Lung microvascular endothelial cell (primary cell): Measurements from ENCODE around the gene RAB11FIP4. TPM values are rescaled to one million over a fixed set of nuclear protein-coding genes. Genes with fewer than 3 reads are reported as not detected.

Experiments
- DNase-seq, 2 donors: peaks; one replicate each; pipeline versions ENCODE4 v3.0.0 to v3.0.0-alpha.2; 2010; ENCODE audit warnings: low read depth in 2 of 2
- total RNA-seq: library from RNA; depleted of rRNA; stranded (reverse); fragments of >200 nt; gene quantifications from 2 replicates; pipeline ENCODE4 v1.2.1, GENCODE V29; 2014

Gene RAB11FIP4
- total RNA-seq, 1 donor from 2014 or later, result 0.20 TPM

DNA sequence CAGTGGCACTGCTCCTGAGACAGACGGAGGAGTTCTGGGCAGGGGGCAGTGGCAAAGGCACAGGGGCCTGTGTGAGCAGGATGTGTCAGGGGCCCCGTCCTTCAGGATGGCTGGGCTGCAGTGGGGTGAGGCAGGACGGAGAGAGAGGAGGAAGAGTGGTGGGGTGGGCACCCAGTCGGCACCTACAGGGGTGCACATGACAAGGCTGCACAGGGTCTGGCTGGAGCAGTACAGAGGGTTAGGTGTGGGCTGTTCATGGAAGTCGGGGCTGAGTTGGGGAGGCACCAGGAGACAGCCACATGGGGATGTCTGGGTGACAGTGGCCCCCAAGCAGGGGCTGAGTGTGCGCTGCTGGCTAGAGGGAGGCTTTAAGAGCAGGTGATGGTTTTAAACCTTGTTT is 106.0 kb downstream of the RAB11FIP4 start:
- DNase-seq, result no peak

DNA sequence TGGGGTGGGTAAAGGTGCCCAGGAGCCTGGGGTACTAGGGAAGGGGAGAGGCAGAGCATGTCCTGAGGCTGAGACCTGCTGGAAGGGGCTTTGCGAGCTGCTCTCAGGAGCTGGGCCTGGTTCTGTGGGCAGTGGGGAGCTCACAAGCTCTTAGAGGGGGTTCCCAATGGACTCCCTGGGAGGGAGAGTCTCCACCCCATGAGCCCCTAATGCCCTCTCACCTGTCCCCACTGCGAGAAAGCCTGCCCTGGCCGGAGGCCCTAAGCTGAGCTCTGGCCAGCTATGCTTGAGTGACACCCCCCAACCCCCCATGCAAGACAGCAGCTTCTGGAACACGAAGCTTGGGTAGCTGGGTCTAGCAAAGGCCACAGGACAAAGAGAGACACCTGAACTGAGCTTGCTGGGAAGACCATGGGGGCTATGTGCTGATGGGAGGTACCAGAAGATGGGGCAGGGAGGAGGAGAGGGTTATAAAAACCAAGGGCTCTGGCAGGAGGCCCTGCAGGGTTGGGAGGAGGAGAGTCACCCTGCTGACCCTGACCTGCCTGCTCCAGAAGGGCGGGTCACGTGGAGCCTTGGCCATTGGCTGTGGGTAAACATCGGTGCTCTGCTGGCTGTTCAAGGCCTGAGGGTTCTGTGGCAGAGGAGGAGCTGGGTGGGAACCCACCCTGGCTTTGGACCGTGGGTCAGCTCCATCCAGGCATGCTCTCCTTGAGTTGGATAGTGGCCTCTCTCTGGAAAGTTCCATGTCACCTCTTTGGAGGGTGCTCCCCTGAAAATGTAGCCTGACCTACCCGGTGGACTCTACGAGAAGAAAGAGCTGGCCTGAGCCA is 106.7 kb downstream of the RAB11FIP4 start:
- DNase-seq, result no peak

DNA sequence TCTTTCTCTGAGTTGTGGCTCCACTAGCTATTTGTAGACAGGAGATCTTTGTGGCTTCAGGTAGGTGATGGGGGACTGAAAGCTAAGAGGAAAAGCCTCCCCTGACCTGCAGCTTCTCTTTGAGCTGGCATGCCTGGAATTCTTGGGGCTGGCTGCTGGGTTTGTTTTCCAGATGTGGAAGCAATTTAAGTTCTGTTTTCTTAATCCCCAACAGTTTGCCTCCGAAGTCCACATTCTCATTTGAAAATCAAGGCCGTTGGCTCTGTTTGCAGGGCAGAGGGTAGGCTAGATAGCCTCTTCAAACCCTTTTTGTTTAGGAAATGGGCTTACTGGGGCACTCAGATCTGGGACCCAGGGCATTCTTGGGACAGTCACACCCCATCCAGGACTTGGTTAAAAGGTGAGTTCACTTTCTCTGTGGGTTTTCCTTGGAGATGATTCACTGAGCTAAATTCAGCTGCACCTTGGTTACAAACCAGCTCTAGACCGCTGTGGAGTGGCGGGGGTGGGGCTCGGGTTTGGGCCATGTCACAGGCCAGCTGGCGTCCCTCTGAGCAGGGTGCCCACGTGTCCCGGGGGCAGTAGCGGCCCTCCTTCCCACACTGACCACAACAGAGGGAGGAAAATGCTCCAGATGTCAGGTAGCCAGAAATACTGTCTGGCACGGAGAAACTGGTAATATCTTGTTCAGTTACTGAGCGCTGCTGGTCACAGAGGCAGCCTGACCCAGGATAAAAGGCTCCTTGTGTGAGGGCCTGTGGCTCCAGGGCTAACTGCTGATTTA is 108.5 kb downstream of the RAB11FIP4 start:
- DNase-seq, result no peak

DNA sequence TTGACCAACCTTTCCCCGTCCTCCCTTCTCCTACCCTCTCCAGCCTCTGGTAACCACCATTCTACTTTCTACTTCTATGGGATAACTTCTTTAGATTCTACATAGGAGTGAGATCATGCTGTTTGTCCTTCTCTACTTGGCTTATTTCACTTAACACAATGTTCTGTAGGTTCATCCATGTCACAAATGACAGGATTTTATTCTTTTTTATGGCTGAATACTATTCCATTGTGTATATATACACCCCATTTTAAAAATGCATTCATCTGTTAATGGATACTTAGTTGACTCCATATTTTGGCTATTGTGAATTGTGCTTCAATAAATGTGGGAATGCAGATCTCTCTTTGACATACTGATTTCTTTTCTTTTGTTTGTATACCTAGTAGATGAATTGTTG is 115.0 kb downstream of the RAB11FIP4 start:
- no peak for DNase-seq

DNA sequence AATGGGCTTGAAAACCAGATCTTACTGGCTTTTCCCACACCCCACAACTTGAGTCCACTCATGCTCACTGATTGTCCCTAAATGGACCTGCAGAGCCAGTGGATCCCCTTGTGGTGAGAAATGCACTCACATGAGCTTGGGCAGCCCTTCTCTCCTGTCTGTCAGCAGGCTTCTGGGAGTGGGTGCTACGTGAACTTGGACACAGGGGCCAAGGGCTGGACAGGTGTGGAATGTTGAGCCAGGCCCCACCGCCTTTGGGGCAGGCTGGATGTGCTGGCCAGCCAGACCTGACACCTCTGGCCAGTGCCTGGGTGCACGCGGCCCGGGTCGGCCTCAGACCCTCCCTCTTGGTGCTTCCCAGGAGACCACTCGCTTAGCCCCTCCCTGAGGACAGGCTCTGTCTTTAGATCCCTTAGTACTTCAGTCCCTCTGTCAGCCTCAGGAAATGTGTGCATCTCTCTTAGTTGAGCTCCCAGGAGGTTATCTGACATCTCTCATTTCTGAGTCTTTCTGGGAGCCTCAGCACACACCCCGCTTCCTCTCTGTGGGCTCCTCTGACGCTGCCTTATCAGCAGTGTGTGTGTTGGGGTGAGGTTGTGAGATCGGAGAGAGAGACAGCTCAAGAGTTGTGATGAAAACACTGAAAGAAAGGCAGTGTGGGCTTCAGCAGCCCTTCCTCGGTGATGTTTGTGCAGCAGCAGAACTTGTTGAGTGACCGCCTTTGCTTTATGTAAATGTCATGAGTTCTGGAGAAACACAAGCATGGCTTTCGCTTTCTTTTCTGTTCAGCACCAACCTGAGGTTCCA is 117.0 kb downstream of the RAB11FIP4 start:
- no peak for DNase-seq

DNA sequence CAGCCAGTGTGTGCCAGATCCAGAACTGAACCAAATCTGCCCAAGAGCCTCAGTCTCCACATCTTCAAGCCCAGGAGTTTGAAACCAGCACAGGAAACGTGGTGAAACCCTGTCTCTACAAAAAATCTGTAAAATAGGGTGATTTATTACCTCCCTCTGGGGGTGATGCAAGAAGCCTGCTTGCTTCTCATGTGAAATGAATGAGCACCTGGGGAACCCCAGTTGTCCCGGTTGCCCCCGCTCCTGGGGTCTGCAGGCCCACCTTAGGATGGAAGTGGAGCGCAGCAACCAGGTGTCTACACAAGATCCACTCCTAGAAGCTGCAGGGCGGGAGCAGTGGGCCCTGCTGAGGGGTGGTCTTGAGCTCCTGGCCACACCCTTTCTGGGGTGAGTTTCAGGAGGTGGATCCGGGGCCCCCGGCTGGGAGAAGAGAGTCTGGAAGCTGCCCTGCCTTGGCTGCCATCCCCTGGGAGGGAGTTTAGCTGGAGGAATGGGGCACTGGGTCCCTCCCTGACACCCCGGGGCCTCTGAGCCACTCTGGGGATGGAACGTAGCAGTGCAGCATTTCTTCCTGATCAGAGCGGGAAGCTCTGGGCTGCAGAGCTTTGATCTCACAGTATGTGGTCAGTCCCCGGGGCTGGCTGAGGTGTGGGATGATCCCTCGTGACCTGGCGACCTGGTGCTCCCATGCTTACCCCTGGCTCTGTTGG is 117.8 kb downstream of the RAB11FIP4 start:
- DNase-seq, result no peak

DNA sequence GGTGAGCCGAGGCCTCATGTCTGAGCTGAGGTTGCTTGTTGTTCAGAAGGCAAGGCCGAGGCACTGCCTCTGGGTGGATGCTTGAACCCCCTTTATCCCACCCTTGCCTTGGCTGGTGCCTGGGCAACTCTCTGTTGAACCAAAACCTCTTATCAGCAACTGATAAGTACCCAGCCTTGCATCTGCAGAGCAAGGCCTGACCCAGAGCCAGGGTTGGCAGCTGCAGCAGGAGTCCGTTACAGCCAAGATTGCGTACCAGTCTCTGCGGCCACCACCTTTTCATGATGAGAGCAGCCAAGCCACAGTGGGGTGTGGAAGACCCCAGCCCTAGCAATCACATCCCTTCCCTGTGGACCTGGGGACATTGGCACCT is 118.3 kb downstream of the RAB11FIP4 start:
- no peak for DNase-seq

DNA sequence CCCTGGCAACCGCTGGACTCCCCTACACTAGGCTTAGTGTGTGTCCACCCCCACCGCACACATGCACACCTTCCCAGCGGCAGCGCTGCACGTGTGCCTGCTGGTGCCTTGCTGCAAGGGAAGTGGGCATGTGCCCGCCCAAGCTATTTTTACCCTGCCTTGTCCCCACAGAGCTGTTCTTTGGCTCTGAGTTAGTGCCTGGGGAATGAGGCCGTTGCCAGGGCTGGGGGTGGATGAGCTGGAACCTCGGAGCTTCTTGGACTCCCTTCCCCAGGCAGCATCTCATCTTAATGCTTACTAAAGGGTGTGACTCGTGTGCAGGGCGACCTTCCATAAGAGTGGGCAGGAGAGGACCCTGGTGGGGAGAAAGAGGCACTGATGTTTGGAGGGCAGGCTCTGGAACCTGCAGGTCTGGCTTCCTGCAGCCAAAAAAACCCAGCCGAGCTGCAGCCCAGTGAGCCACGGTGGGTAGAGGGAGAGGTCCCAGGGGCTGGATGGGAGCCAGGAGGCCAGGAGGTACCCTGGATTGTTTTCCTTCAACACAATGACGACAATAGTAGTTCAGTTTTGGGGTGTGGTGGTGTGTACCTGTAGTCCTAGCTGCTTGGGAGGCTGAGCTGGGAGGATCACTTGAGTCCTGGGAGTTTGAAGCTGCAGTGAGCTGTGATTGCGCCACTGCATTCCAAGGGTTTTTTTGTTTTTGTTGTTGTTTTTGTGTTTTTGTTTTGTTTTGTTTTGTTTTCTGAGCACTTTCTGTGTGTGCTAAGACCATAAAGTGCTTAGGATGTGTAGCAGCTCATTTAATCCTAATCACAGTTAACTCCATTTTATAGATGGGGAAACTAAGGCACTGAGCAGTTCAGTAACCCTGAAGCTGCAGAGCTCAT is 119.1 kb downstream of the RAB11FIP4 start:
- DNase-seq, result no peak

DNA sequence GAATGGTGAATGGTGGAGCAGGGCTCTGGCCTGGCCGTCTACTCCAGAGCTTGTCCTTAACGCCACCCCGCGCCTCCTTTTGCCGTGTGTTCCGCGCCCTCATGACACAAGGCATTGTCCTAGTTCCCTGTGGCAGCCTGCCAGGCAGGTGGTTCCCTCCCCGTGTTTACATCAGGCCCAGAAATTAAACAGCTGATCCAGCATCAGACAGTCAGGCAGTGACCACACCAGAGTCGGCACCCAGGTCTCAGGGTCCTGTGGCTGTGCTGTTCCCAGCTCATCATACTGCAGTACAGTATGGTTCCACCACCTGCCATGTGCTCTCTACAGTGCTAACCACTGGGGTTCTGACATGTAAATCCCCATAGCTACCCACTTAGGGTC is 119.7 kb downstream of the RAB11FIP4 start:
- peak in 1 of 2 donors; percentile 35 for DNase-seq

DNA sequence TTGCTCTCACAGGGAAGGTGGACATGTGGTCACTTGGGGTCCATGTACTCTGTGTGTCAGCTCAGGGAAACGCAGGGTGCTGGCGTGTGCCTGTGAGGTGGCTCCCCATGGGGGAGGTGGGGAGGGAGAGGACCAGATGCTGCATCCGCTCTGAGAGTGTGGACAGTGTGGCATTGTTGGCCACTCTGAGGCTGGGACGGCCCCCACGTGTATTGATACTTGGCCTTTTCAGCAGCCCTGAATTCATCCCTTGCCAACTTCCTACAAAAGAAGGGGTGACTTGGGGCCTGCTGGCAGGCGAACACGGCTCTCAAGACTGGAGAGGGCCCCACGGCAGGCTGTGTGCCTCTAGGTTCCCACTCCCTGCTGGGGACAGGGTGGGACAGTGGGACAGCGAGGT is 120.1 kb downstream of the RAB11FIP4 start:
- DNase-seq, result no peak

DNA sequence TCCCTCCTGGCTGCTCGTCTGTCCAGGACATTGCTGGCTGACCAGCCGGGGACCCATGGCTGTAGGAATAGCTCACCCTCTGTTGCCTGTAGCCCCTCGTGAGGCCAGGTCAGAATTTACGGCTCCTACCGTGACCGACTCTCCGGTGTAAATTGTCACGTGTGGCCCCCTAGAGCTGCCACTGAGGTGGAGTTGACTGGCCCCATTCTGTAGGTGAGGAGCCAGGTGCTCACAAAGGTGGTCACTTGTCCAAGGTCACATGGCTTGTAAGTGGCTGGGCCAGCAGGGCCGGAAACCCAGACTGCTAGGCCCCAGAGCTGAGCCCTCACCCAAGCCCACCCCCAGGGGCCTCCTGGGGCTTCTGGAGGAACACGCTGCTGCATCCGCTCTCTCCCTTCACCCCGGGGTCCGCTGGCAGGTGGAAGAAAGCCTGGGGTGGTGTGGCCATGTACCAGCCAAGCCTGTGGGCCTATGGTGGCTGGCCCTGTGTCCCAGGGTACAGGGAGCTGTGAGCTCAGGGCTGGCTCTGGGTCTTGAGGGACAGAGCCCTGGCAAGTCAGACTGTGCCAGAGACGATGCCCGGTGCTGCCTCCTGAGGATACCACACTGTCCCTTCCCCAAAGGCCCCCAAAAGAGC is 120.7 kb downstream of the RAB11FIP4 start:
- DNase-seq, result no peak

DNA sequence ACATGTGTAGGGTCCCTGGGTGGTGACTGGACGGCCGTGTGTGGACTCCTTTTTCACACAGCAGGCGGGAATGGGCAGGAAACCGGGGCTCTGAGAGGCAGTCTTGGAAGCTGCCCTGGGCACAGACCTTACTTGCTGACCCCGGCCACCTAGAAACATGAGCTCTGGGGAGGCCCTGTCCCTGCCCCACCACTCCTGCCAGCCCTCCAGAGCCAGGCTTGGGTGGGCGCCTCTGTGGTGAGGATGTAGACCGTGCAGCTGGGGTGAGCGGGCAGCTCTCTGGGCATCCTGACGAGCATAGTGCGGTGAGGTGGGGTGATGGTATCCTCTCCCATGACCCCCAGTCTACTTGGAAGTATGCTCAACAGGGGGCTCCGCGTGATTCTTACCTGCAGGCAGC is 121.3 kb downstream of the RAB11FIP4 start:
- no peak for DNase-seq

DNA sequence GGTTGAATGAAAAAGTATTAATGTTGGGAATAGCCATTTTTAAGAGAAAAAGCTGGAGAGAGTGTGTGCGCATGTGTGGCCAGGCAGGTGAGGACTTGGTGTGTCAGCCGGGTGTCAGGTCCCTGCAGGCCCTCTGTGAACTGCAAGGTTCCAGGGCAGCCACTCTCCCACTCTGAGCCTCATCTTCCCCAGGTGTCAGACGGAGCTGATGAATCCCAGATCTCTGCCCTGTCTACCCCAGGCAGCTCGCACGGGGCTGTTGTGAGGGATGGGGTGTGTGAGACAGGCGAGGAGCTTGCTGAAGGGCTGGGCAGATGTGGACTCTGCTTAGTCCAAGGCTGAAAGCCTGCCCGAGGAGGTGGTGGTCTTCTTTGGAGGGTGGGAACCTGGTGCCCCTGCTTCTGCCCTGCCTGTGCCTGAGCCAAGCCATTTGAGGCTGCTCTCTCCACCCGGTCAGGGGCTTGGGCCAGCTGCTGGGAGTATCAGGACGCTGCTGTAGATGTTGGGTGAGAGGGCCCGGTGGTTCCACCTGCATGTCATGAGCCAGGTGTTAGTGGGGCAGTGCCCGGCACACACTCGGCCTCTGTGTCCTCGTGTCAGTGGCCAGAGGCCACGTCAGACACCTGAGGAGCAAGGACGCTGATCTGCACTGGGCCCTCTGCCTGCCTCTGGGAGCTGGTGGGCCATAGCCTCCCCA is 122.4 kb downstream of the RAB11FIP4 start:
- DNase-seq, result no peak

DNA sequence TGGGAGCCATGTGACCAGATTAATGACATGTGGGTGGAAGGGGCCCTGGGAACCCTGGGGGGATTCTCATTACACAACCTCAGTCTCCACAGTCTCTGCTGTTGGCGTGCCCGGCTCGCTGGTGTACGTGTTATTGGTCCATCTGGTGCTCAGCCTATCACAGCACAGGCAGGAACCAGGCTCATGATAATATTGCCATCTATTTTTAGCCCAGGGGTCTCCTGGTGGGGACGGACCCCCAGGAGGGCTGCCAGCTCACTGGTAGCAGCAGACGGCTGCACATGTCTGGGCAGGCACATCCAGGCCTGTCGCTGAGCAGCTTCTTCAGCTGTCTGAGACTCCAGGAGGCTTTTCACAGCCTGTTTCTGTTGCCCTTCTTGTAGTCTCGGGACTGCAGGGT is 123.8 kb downstream of the RAB11FIP4 start:
- DNase-seq, result no peak

DNA sequence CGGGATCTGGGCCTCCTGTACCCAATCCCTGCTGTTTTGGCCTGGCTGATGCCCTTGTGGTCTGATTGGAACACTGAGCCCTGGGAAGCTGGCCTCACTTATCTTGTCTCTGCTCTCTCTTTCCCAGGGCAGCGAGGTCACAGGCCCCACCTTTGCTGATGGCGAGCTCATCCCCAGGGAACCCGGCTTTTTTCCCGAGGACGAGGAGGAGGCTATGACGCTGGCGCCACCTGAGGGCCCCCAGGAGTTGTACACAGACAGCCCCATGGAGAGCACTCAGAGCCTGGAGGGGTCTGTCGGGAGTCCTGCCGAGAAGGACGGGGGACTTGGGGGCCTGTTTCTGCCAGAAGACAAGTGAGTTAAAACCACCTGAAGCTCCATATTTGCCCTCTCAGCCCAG is 126.0 kb downstream of the RAB11FIP4 start:
- peak in 1 of 2 donors; percentile 17 for DNase-seq

DNA sequence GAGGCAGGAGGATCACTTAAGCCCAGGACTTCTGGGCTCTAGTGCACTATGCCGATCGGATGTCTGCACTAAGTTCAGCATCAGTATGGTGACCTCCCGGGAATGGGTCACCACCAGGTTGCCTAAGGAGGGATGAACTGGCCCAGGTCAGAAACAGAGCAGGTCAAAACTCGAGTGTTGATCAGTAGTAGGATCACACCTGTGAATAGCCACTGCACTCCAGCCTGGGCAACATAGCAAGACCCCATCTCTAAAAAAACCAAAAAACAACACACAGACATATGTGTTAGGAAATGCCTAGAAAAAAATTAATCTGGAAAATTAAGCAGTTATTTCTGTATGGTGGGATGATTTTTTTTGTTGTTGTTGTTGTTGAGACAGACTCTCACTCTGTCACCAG is 127.0 kb downstream of the RAB11FIP4 start:
- no peak for DNase-seq

DNA sequence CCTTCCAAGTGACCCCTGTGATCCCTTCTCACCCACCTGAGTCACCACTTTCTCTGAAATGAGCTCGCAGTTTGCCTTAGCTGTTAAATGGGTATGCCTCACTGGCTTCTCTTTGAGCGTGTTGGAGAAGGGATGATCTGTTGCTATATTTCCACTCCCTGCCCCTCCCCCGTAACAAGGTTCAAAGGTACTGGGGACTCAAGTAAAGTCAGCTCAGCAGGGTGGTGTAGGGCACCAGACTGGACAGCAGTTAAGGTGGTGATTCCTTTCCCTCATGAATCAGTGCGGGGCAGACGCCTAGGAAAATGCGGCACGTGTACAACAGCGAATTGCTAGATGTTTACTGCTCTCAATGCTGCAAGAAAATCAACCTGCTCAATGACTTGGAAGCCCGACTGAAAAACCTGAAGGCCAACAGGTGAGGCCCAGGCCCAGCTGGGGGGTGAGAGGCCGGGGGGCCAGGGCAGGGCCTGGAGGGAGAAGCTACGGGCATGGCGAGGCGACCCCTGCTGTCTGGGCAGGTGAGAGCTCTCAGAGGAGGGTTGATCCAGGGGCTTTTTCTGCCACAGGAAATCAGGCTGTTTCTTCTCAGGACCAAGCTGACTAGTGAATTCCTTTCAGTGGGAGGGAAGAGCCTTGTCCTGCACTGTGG is 130.3 kb downstream of the RAB11FIP4 start:
- DNase-seq, result no peak

DNA sequence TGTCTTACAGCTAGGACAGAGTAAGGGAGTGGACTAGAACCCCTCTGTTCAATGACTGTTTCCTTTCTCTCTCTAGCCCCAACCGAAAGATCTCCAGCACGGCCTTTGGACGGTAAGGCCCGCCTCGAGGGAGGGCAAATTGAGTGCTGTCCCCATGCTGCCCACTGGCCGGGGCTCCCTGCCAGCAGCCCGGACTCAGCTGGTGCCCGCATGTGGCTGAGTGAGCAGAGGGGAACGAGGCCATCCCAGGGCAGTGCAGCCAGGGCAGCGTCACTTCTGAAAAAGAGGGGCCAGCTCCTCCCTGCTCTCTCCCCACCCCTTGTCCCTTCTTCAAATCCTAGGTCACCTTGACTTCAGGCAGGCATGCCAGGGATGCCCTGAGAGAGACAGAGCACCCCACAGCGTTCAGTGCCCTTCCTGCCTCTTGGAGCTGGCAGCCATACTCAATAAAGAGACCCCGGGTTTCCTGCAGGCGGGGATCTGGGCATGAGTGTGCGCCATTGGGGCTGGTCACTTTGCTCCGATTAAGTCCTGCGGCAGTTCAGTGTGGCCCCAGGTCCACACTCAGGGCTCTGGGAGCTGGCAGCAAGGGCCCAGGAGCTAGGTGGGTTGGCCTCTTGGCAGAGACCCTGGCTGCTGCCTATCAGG is 130.9 kb downstream of the RAB11FIP4 start:
- DNase-seq, result no peak
